GM12878 (cell line): ENCODE results near the gene KIR3DL1. TPM values are rescaled to one million over a fixed set of nuclear protein-coding genes. Genes with fewer than 3 reads are reported as not detected.
"Not testable (repeated sequence)": the region's sequence is repeated elsewhere in the genome, so short reads cannot be mapped to it uniquely, and the experiment has no call there.

Experiments used
- ATAC-seq: fragments of 200-7000 bp; cut with Tn5 transposase; 3 replicates; pipeline ENCODE4 v1.9.1; 2020; ENCODE audit warnings: mild to moderate bottlenecking, moderate library complexity
- BruUV-seq: library from RNA; stranded (reverse); fragments of 400-500 nt; replicated peaks from 2 replicates; lab custom pipeline; 2021; lab: Mats Ljungman, UMichigan
- CTCF ChIA-PET: fragments of 300-600 bp; sonication (Branson Sonifier 250); formaldehyde crosslinking; extraction: SDS; loops from one replicate; lab custom pipeline; 2021; ENCODE audit warnings: inconsistent platforms; lab: Yijun Ruan, JAX
- POLR2A ChIA-PET: fragments of 350-600 bp; formaldehyde crosslinking; extraction: SDS; loops from one replicate; lab custom pipeline; 2021; ENCODE audit warnings: inconsistent platforms; lab: Charles Lee
- RAD21 ChIA-PET: fragments of 300-600 bp; sonication (Branson Sonifier 250); formaldehyde crosslinking; loops from one replicate; lab custom pipeline; 2023; ENCODE audit warnings: antibody characterized with exemption; ENCODE audit not compliant: unreplicated experiment; lab: Charles Lee
- SMC1A ChIA-PET: fragments of 300-600 bp; sonication (Branson Sonifier 250); formaldehyde crosslinking; loops from one replicate; lab custom pipeline; 2023; ENCODE audit not compliant: unreplicated experiment, uncharacterized antibody; lab: Charles Lee
- DNase-seq: peaks from one replicate; pipeline ENCODE4 v3.0.0-alpha.2; 2011; ENCODE audit warnings: low read depth, low spot score
- FAIRE-seq: peaks from 3 replicates; lab custom pipeline; 2011; peaks lifted over from hg19 to GRCh38; lab: Jason Lieb, UNC
- H2AFZ ChIP-seq: 2 replicates; pipeline ENCODE4 v1.6.0; 2011; ENCODE audit warnings: low read depth, low read length, control low read depth; ENCODE audit not compliant: control insufficient read depth
- H3K27ac ChIP-seq: 2 replicates; pipeline ENCODE4 v1.5.1; 2011; ENCODE audit warnings: control low read depth; ENCODE audit not compliant: control insufficient read depth, insufficient read depth
- H3K27me3 ChIP-seq, 2 experiments: replicated peaks in 1 of 2; 2 replicates each; pipeline versions ENCODE4 v1.6.0 to v1.6.1; 2011; ENCODE audit warnings: low read length in 1 of 2; ENCODE audit not compliant: control insufficient read depth in 2 of 2, insufficient read depth in 2 of 2
- H3K36me3 ChIP-seq, 2 experiments: 2 replicates each; pipeline ENCODE4 v1.5.1; 2011; ENCODE audit warnings: low read length in 1 of 2; ENCODE audit not compliant: control insufficient read depth in 2 of 2, insufficient read depth in 2 of 2
- H3K4me1 ChIP-seq: 2 replicates; pipeline ENCODE4 v1.6.1; 2011; ENCODE audit warnings: mild to moderate bottlenecking, low read length, moderate library complexity, mixed read lengths; ENCODE audit not compliant: control insufficient read depth, insufficient read depth
- H3K4me2 ChIP-seq: 2 replicates; pipeline ENCODE4 v1.6.0; 2011; ENCODE audit warnings: control low read depth; ENCODE audit not compliant: control insufficient read depth, insufficient read depth
- H3K4me3 ChIP-seq: fragments of 200-600 bp; sonication (generic); 2 replicates; pipeline ENCODE4 v1.5.1; 2016
- H3K79me2 ChIP-seq: 2 replicates; pipeline ENCODE4 v1.6.0; 2011; ENCODE audit warnings: low read length; ENCODE audit not compliant: control insufficient read depth, insufficient read depth
- H3K9ac ChIP-seq: 2 replicates; pipeline ENCODE4 v1.8.0; 2011; ENCODE audit warnings: low read length, control low read depth, mixed read lengths; ENCODE audit not compliant: control insufficient read depth, insufficient read depth
- H3K9me3 ChIP-seq: replicated peaks from 3 replicates; pipeline ENCODE4 v1.5.1; 2011; ENCODE audit warnings: mild to moderate bottlenecking, low read length; ENCODE audit not compliant: control insufficient read depth, insufficient read depth
- H4K20me1 ChIP-seq: 2 replicates; pipeline ENCODE4 v1.6.0; 2011; ENCODE audit not compliant: control insufficient read depth, insufficient read depth
- WGBS: methylation state at CpG from one replicate; pipeline ENCODE4 v1.1.6; 2016; ENCODE audit warnings: low lambda C conversion rate; ENCODE audit not compliant: insufficient replicate concordance, insufficient coverage; ENCODE audit errors: missing lambda C conversion rate; 5-methylcytosine and 5-hydroxymethylcytosine counted together
- in situ Hi-C: fragments of 300-500 bp; cut with MboI; formaldehyde crosslinking; loops from 9 replicates; pipeline ENCODE4 v1.14.3; 2018; ENCODE audit warnings: mixed read lengths
- intact Hi-C: fragments of 100-400 bp; cut with micrococcal nuclease; formaldehyde crosslinking; loops from one replicate; pipeline ENCODE4 v1.14.2; 2022; ENCODE audit not compliant: unreplicated experiment
- polyA plus RNA-seq, 11 experiments: library from polyadenylated mRNA; depleted of rRNA in 4 of 11; unstranded in 6 of 11; stranded (reverse) in 5 of 11; fragments of >200 nt; fragmentation: Nextera tagmentation in 4 of 11; fragmentation: Illumina TruSeq in 1 of 11; extraction: Ambion mirVana in 4 of 11; extraction: Trizol in 1 of 11; gene quantifications; 1 replicate in 1 of 11; 2 replicates in 10 of 11; pipeline versions ENCODE4 v1.2.1 to v1.2.3, GENCODE V29; 2011 to 2016; ENCODE audit warnings: inconsistent platforms in 2 of 11, missing spikeins in 2 of 11, low read depth in 1 of 11
- total RNA-seq, 4 experiments: library from RNA; depleted of rRNA in 3 of 4; stranded (reverse); fragments of >200 nt in 3 of 4; fragmentation: Illumina TruSeq in 1 of 4; extraction: Trizol in 1 of 4; gene quantifications; 2 replicates each; pipeline versions ENCODE4 v1.2.1 to v1.2.3, GENCODE V29; 2013 to 2021

The KIR3DL1 gene
- total and polyA plus RNA-seq, 10 of the 15 experiments (the other 5 are each of a cell fraction or from before 2014, with no cell fraction given): 0.37 TPM; not detected in 9

DNA sequence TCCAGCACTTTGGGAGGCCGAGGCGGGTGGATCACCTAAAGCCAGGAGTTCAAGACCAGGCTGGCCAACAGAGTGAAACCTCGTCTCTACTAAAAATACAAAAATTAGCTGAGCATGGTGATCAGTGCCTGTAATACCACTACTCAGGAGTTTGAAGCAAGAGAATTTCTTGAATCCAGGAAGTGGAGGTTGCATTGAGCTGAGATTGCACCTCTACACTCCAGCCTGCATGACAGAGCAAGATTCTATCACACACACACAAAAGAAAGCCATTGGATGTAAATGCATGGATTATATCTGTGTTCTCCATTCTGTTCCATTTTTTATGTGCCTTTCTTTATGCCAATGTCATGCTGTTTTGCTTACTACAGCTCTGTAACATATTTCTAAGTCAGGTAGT is 42.2 kb downstream of the KIR3DL1 start:
- BruUV-seq, H3K36me3 ChIP-seq, intact Hi-C loops, ATAC-seq, H3K27me3 ChIP-seq, H4K20me1 ChIP-seq, H3K27ac ChIP-seq, SMC1A ChIA-PET, in situ Hi-C loops, H3K4me1 ChIP-seq, RAD21 ChIA-PET, DNase-seq, H3K9me3 ChIP-seq, H3K4me3 ChIP-seq, CTCF ChIA-PET, FAIRE-seq, H3K9ac ChIP-seq, H3K4me2 ChIP-seq, POLR2A ChIA-PET, H2AFZ ChIP-seq, H3K79me2 ChIP-seq: not testable (repeated sequence)
- 24% methylated on average over 3 of the region's 3 CpGs for WGBS

GRCh38 chr19:54859421-54859820 is 43.2 kb downstream of the KIR3DL1 start:
- H3K9me3 ChIP-seq, H3K36me3 ChIP-seq, H3K9ac ChIP-seq, intact Hi-C loops, BruUV-seq, SMC1A ChIA-PET, DNase-seq, RAD21 ChIA-PET, H3K4me1 ChIP-seq, H2AFZ ChIP-seq, CTCF ChIA-PET, H3K4me3 ChIP-seq, H4K20me1 ChIP-seq, H3K27ac ChIP-seq, H3K79me2 ChIP-seq, H3K27me3 ChIP-seq, H3K4me2 ChIP-seq, ATAC-seq, in situ Hi-C loops, POLR2A ChIA-PET, FAIRE-seq: not testable (repeated sequence)
- 28% methylated on average over 7 of the region's 7 CpGs for WGBS

GRCh38 chr19:54863459-54863858 is 47.2 kb downstream of the KIR3DL1 start:
- ATAC-seq, H2AFZ ChIP-seq, H4K20me1 ChIP-seq, H3K36me3 ChIP-seq, SMC1A ChIA-PET, intact Hi-C loops, DNase-seq, H3K4me1 ChIP-seq, FAIRE-seq, H3K4me2 ChIP-seq, H3K79me2 ChIP-seq, POLR2A ChIA-PET, H3K9ac ChIP-seq, in situ Hi-C loops, H3K27ac ChIP-seq, H3K9me3 ChIP-seq, BruUV-seq, CTCF ChIA-PET, H3K27me3 ChIP-seq, RAD21 ChIA-PET, H3K4me3 ChIP-seq: not testable (repeated sequence)
- WGBS: no CpG with 5 or more reads among the region's 3 CpGs
